Measurements from ENCODE around the gene TTLL3.

DNA sequence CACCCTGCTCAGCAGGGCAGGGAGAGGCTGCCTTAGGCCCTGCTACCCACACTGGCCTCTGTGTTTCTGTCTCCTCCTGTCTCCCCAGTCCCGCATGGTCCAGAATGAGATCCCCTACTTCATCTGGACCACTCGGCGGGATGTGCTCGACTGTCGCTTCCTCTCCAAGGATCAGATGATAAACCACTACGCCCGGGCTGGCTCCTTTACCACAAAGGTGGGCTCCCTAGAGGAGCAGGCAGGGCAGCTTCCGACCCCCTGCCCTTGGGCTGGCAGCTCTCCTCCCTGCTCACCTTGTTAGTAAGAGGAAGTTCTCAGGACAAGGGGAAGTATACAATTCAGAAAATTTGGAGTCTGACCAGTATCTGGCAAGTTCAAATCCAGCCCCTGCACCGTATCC, 5.9 kb downstream of the TTLL3 start:
- TF ChIP-seq, protein P1, sequence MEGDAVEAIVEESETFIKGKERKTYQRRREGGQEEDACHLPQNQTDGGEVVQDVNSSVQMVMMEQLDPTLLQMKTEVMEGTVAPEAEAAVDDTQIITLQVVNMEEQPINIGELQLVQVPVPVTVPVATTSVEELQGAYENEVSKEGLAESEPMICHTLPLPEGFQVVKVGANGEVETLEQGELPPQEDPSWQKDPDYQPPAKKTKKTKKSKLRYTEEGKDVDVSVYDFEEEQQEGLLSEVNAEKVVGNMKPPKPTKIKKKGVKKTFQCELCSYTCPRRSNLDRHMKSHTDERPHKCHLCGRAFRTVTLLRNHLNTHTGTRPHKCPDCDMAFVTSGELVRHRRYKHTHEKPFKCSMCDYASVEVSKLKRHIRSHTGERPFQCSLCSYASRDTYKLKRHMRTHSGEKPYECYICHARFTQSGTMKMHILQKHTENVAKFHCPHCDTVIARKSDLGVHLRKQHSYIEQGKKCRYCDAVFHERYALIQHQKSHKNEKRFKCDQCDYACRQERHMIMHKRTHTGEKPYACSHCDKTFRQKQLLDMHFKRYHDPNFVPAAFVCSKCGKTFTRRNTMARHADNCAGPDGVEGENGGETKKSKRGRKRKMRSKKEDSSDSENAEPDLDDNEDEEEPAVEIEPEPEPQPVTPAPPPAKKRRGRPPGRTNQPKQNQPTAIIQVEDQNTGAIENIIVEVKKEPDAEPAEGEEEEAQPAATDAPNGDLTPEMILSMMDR (IDR thresholded peaks at IDR 0.05), result no peak
- TF ChIP-seq REST (IDR thresholded peaks at IDR 0.05; ENCODE audit: insufficient read depth in 1 of 2, low read depth in 2 of 2, low read length in 1 of 2) (no peak), POLR2AphosphoS5 (IDR thresholded peaks at IDR 0.05; ENCODE audit: low read depth, low read length) (no peak)
